Measurements from ENCODE around the gene SLAMF7.
"Not testable (repeated sequence)": the region's sequence is repeated elsewhere in the genome, so short reads cannot be mapped to it uniquely, and the experiment has no call there.

Gene SLAMF7

GRCh38 chr1:160778976-160779375, 39.9 kb downstream of the SLAMF7 start:
- DNase-seq = no peak

- peak; percentile 80 for DNase-seq
Observed at GRCh38 chr1:160779626-160780397, 40.8 kb downstream of the SLAMF7 start.

- DNase-seq = no peak
Observed at GRCh38 chr1:160780398-160780755, 41.3 kb downstream of the SLAMF7 start.

- peak; percentile 38 for DNase-seq
Observed at GRCh38 chr1:160781186-160781766, 42.2 kb downstream of the SLAMF7 start.

- DNase-seq = no peak
Observed at GRCh38 chr1:160781914-160782689, 43.1 kb downstream of the SLAMF7 start.

- DNase-seq = not testable (repeated sequence)
Observed at GRCh38 chr1:160782988-160783765, 44.1 kb downstream of the SLAMF7 start.

- DNase-seq = no peak
Observed at GRCh38 chr1:160789051-160789701, 50.1 kb downstream of the SLAMF7 start.

- no peak for DNase-seq
Observed at GRCh38 chr1:160789702-160790611, 50.9 kb downstream of the SLAMF7 start.

- no peak for DNase-seq
Observed at GRCh38 chr1:160794376-160794775, 55.3 kb downstream of the SLAMF7 start.

GRCh38 chr1:160795951-160796383, 56.9 kb downstream of the SLAMF7 start, which contains the start of gene LY9:
Gene LY9 (plus strand): TSS chr1:160796174. CDS start chr1:160796188, 14 bp downstream.
- no peak for DNase-seq

GRCh38 chr1:160797271-160797709, 58.2 kb downstream of the SLAMF7 start:
- no peak for DNase-seq

GRCh38 chr1:160797861-160798273, 58.8 kb downstream of the SLAMF7 start:
- no peak for DNase-seq

- no peak for DNase-seq
Observed at GRCh38 chr1:160798439-160798838, 59.4 kb downstream of the SLAMF7 start.

- no peak for DNase-seq
Observed at GRCh38 chr1:160799641-160800040, 60.6 kb downstream of the SLAMF7 start.

GRCh38 chr1:160800142-160800541, 61.1 kb downstream of the SLAMF7 start:
- DNase-seq = no peak

GRCh38 chr1:160800645-160801408, 61.8 kb downstream of the SLAMF7 start:
- peak; percentile 26 for DNase-seq

GRCh38 chr1:160801836-160802580, 63.0 kb downstream of the SLAMF7 start:
- DNase-seq = no peak

Data from hematopoietic multipotent progenitor cell treated with erythropoietin and hydrocortisone succinate and interleukin-3 and kit ligand, for 6 days (in vitro differentiated cells).